Cardiac muscle cell (in vitro differentiated cells and primary cell): Measurements from ENCODE around the gene RNF14. TPM values are rescaled to one million over a fixed set of nuclear protein-coding genes. Genes with fewer than 3 reads are reported as not detected.
A peak's percentile ranks its signal among the peaks of the same experiment; 100 is the strongest.

Source experiments
- DNase-seq, 2 donors: peaks; one replicate each; pipeline versions ENCODE4 v3.0.0 to v3.0.0-alpha.2; 2010 to 2017; ENCODE audit warnings: low read depth in 1 of 2, low spot score in 1 of 2
- H3K27ac ChIP-seq: fragments of 200-600 bp; sonication (generic); 2 replicates; pipeline ENCODE4 v1.5.1; 2016
- H3K27me3 ChIP-seq: fragments of 200-600 bp; sonication (generic); 2 replicates; pipeline ENCODE4 v1.6.0; 2016; ENCODE audit warnings: control low read depth
- H3K36me3 ChIP-seq: fragments of 200-600 bp; sonication (generic); 2 replicates; pipeline ENCODE4 v1.5.1; 2016; ENCODE audit warnings: control low read depth
- H3K4me1 ChIP-seq: fragments of 200-600 bp; sonication (generic); 2 replicates; pipeline ENCODE4 v1.8.1; 2017; ENCODE audit warnings: low read depth, mild to moderate bottlenecking, mixed run types
- H3K4me3 ChIP-seq: fragments of 200-600 bp; sonication (generic); 2 replicates; pipeline ENCODE4 v1.5.1; 2016; ENCODE audit warnings: mild to moderate bottlenecking
- H3K9me3 ChIP-seq: fragments of 200-600 bp; sonication (generic); 2 replicates; pipeline ENCODE4 v1.5.1; 2017; ENCODE audit warnings: low read depth, mild to moderate bottlenecking, control low read depth
- polyA plus RNA-seq: library from polyadenylated mRNA; unstranded; fragments of >200 nt; fragmentation: Nextera tagmentation; extraction: Ambion mirVana; gene quantifications from 2 replicates; pipeline ENCODE4 v1.2.1, GENCODE V29; 2016
- total RNA-seq: library from RNA; depleted of rRNA; stranded (reverse); fragments of >200 nt; gene quantifications from 2 replicates; pipeline ENCODE4 v1.2.3, GENCODE V29; 2016
- TF ChIP-seq, protein P1 (sequence below): IDR thresholded peaks from 2 replicates; pipeline ENCODE4 v1.5.1; 2012; ENCODE audit warnings: low read depth, mild to moderate bottlenecking, low read length

The RNF14 gene
- total and polyA plus RNA-seq, 2 experiments from 2014 or later: 35.4 to 69.2 TPM

DNA sequence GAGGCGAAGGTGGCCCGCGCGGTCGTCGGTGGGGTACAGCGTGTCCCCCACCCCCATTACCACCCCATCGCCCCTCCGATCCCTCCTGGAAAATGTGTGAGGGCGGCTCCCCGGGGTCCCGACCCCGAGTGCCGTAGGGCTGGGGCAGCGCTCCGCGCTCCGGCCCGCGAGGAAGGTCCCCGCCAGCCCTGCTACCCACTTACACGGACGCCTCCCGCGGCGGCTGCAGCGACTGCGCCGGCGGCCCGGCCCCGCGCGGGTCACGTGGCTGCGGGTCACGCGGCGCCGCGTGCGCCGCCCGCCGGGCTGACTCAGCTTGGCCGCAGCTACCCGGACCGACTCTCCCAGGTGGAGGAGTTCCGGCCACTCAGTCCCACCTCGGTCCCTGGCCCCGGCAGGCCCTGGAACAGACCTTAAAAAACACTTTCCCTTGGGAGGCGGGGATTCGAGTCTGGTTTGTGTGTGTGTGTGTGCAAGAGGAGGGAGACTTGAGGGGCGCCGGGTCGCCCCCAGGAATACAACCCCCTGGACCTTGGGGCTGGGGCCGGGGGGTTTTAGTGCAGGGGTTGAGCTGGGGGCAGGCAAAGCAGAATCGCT lies 44.0 kb downstream of the RNF14 start, which contains the start of gene GNPDA1:
GNPDA1 (minus strand) TSS at position 236 of the 597 bp plus-strand sequence. CDS start 992 bp downstream, outside the sequence.
- TF ChIP-seq, protein P1, sequence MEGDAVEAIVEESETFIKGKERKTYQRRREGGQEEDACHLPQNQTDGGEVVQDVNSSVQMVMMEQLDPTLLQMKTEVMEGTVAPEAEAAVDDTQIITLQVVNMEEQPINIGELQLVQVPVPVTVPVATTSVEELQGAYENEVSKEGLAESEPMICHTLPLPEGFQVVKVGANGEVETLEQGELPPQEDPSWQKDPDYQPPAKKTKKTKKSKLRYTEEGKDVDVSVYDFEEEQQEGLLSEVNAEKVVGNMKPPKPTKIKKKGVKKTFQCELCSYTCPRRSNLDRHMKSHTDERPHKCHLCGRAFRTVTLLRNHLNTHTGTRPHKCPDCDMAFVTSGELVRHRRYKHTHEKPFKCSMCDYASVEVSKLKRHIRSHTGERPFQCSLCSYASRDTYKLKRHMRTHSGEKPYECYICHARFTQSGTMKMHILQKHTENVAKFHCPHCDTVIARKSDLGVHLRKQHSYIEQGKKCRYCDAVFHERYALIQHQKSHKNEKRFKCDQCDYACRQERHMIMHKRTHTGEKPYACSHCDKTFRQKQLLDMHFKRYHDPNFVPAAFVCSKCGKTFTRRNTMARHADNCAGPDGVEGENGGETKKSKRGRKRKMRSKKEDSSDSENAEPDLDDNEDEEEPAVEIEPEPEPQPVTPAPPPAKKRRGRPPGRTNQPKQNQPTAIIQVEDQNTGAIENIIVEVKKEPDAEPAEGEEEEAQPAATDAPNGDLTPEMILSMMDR: no peak
- peak; percentile 80 to 89 for DNase-seq
- peaks cover 4% of the 10 kb centered on the region for H3K4me1 ChIP-seq
- peak within 1 kb of the TSS; percentile 57 for H3K27ac ChIP-seq
- no peaks in the 10 kb centered on the region for H3K36me3 ChIP-seq
- peak within 1 kb of the TSS; percentile 59 for H3K4me3 ChIP-seq
- H3K27me3 ChIP-seq: no peaks in the 10 kb centered on the region
- H3K9me3 ChIP-seq: no peaks in the 10 kb centered on the region

DNA sequence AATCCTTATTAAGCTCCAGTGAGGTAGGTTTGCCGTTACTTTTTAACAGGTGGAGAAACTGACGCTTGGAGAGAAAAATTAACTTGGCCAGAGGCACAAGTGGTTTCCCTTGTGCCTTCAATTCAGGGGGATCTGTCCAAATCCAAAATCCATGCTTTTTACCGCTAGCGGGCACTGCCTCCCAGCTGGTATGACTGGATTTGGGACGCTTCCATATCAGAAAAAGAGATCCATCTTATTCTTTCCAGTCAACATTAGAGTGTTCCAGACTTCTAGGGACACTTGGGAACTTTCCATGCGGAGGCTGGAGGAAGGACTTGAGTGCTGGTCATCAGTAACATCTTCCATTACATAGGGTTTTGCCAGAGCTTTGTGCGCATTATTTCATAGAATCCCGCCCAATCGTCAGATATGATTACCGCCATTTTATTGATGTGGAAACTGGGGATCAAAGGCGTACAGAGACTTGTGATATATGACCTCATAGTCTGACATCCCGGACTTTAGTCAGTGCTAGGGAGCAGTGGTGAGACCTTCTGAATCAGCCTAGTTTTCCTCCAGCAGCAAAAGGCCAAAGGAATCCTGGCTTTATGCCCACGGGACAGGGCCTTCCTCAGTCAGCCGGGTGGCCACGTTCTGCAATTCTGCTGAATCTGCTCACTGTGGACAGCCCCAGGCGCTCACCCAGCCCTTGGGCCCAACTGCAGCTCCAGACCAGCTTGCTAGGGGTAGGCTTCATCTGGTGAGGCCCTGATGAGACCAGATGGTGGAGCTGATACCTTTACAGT lies 45.0 kb downstream of the RNF14 start:
- Histone ChIP-seq H3K36me3 (no peaks in the 10 kb centered on the region), H3K4me3 (no peak overlapping the region), H3K27me3 (no peaks in the 10 kb centered on the region), H3K27ac (no peak overlapping the region), H3K9me3 (no peaks in the 10 kb centered on the region), H3K4me1 (peaks cover 4% of the 10 kb centered on the region)
- TF ChIP-seq, protein P1: no peak
- peak in 1 of 2 donors; percentile 56 for DNase-seq

DNA sequence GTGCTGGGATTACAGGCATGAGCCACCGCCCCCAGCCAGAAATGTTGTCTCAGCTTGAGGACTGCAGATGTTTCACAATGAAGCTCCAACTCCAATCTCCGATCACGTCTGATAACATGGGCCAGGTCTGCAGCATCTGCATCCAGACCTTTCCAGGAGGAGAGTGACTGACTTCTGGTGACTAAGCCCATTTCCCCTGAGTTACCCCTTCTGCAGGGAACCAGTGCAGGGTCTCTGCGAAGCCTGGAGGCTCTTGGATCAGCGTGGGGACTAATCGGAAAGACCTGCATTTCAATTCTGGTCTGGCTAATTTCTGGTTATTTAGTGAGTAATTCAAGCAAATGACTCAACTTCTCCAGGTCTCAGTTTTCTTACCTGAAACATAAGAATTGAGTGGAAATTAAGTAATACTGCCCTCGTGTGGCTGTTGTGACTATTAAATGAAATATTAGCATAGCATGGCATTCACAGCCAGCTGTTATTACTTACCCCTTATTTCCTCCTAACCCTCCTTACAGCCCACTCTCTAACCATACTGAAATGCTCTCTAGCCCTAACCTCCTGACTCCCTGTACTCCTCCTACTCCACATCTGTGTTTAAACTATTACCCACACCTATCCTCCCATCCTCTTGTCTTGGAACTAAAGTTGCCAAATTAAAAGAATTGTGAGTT lies 46.1 kb downstream of the RNF14 start:
- no peak overlapping the region for H3K27ac ChIP-seq

DNA sequence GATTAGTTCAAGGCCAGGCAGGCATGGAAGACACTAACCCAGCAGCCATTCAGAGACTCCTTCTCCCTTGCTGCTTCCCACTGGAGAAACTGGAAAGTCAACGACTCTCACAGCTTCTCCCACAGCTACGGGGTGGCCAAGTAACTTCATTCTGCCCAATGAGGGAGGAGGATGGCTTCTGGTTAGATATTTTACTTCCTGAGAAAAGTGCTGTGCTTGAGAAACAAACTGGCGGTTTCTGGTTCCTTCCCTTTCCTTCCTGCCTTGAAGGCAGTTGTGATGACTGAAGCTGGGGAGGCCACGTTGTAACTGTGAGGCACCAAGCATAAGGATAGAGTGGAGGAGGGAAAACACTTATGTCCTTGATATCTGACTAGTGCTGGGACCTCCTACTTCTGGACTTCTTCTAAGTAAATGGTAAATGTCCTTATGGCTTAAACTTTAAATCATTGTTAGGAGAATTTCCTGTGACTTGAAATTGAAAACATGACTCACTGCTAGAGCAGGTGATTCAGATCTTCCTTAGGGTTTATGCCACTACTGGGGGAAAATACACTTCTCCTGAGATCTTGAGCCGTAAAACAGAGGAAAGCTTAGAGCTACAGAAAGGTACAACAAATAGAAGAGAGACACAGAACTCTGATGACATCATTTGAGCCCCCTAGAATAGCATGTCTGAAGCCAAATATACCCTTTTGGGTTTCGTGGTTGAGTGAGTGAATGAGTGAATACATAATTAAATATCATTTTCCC lies 47.1 kb downstream of the RNF14 start:
- H3K9me3 ChIP-seq: no peaks in the 10 kb centered on the region
- no peak overlapping the region for H3K4me3 ChIP-seq
- no peaks in the 10 kb centered on the region for H3K36me3 ChIP-seq
- no peak overlapping the region for H3K27ac ChIP-seq
- H3K4me1 ChIP-seq: peaks cover 4% of the 10 kb centered on the region
- TF ChIP-seq, protein P1: no peak
- peak in 1 of 2 donors; percentile 17 for DNase-seq
- no peaks in the 10 kb centered on the region for H3K27me3 ChIP-seq

More for the DNA sequence above, 46.1 kb downstream of the RNF14 start:
- Histone ChIP-seq H3K4me1 (peaks cover 4% of the 10 kb centered on the region), H3K9me3 (no peaks in the 10 kb centered on the region), H3K27me3 (no peaks in the 10 kb centered on the region), H3K36me3 (no peaks in the 10 kb centered on the region), H3K4me3 (no peak overlapping the region)
- TF ChIP-seq, protein P1: peak; percentile 32
- peak; percentile 58 to 64 for DNase-seq

DNA sequence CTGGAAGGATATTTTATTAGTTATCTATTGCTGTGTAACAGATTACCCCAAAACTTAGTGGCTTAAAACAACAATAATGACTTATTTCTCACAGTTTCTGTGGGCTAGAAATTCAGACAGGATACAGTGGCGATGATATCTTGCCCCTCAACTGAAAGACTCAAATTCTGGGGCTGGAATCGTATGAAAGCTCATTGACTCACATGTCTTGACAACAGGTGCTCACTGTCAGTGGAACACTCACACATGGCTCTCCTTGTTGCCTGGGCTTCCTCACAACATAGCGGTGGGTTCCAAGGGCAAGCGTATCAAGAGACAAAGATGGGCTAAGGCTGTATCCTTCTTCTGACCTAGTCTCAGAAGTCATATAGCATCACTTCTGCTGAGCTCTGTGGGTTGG lies 47.7 kb downstream of the RNF14 start:
- TF ChIP-seq, protein P1: no peak
- no peak for DNase-seq
- Histone ChIP-seq H3K4me1 (peaks cover 4% of the 10 kb centered on the region), H3K36me3 (no peaks in the 10 kb centered on the region), H3K27ac (no peak overlapping the region), H3K27me3 (no peaks in the 10 kb centered on the region), H3K9me3 (no peaks in the 10 kb centered on the region), H3K4me3 (no peak overlapping the region)
